BLaER1 treated with 17β-estradiol and CSF1 and Interleukin-3, amounts not matched to agents 10 nM and 100 nM (cell line): Measurements from ENCODE around the gene KDM4C.

ENCODE experiments used
- H3K27ac ChIP-seq, 11 experiments: shearing (Covaris generic); formaldehyde crosslinking; 2 replicates each; pipeline ENCODE4 v1.8.1; 2022
- H3K27me3 ChIP-seq, 11 experiments: shearing (Covaris generic); formaldehyde crosslinking; 2 replicates each; pipeline ENCODE4 v1.8.1; 2022
- H3K36me3 ChIP-seq, 11 experiments: shearing (Covaris generic); formaldehyde crosslinking; 2 replicates each; pipeline ENCODE4 v1.8.1; 2022
- H3K4me1 ChIP-seq, 10 experiments: shearing (Covaris generic); formaldehyde crosslinking; 2 replicates each; pipeline ENCODE4 v1.8.1; 2022
- H3K4me2 ChIP-seq, 11 experiments: shearing (Covaris generic); formaldehyde crosslinking; 2 replicates each; pipeline ENCODE4 v1.8.1; 2022
- H3K4me3 ChIP-seq, 10 experiments: shearing (Covaris generic); formaldehyde crosslinking; 2 replicates each; pipeline ENCODE4 v1.8.1; 2022
- H3K9ac ChIP-seq, 11 experiments: shearing (Covaris generic); formaldehyde crosslinking; 2 replicates each; pipeline ENCODE4 v1.8.1; 2022
- H3K9me3 ChIP-seq, 11 experiments: shearing (Covaris generic); formaldehyde crosslinking; replicated peaks in 1 of 11; 2 replicates each; pipeline ENCODE4 v1.8.1; 2022
- H4K20me1 ChIP-seq, 11 experiments: shearing (Covaris generic); formaldehyde crosslinking; 2 replicates each; pipeline ENCODE4 v1.8.1; 2022
- Cebpa-rat ChIP-seq, 11 experiments: shearing (Covaris generic); IDR thresholded peaks; 2 replicates each; pipeline ENCODE4 v1.8.1; 2022

The KDM4C gene

DNA sequence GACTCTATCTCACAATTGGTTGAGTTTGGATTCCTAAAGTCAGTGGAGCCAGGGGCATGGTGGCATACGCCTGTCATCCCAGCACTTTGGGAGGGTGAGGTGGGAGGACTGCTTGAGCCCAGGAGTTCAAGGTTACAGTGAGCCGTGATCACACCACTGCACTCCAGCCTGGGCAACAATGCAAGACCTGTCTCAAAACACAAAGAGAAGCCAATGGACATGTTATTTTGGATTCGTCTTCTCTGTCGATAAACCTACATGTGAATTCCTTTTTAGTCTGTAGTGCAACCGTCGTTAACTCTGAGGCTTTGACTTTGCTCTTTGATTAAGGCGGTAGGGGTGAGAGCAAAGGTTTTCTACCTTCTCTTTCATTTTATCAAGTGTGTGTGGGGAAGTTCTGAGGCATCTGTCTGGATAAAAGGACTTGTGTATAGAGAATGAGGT lies 142.7 kb downstream of the KDM4C start:
- no peak overlapping the region for H3K9ac ChIP-seq
- H3K9me3 ChIP-seq = no peaks in the 10 kb centered on the region
- H3K4me2 ChIP-seq = no peak overlapping the region
- H4K20me1 ChIP-seq = peaks cover 0 to 65% (median 0%) of the 10 kb centered on the region in 11 experiments; a peak in 6 of 22 replicates
- no peak overlapping the region for H3K4me3 ChIP-seq
- no peaks in the 10 kb centered on the region for H3K27me3 ChIP-seq
- peaks cover 3 to 77% (median 29%) of the 10 kb centered on the region in 11 experiments; a peak in 15 of 22 replicates for H3K36me3 ChIP-seq
- TF ChIP-seq Cebpa-rat (IDR thresholded peaks at IDR 0.05) = no peak
- peaks cover 0 to 9% (median 2%) of the 10 kb centered on the region in 10 experiments; a peak in 9 of 20 replicates for H3K4me1 ChIP-seq
- no peak overlapping the region for H3K27ac ChIP-seq

DNA sequence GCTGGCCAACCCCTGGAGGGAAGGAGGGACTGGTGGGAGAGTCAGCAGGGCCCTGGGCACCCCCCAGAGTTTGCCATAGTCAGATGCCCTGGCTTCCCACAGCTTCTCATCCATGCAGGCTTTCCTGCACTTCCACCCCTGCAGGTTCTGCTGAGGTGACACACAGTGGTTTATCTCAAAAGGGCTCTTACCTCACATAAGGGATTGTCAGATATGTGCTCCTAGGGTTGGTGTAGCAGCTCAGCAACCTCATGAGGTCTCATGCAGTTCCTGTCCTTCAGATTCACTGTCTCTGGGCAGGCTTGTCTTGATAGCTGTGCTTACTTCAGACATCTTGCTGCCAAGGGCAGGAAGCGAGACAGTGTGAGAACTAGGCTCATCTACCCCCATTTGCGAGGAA lies 143.4 kb downstream of the KDM4C start:
- Histone ChIP-seq H3K4me1 (peaks cover 0 to 9% (median 2%) of the 10 kb centered on the region in 10 experiments; a peak in 9 of 20 replicates), H3K36me3 (peaks cover 3 to 83% (median 29%) of the 10 kb centered on the region in 11 experiments; a peak in 14 of 22 replicates), H3K27me3 (no peaks in the 10 kb centered on the region), H3K27ac (no peak overlapping the region), H3K9ac (no peak overlapping the region), H4K20me1 (peaks cover 0 to 68% (median 0%) of the 10 kb centered on the region in 11 experiments; a peak in 8 of 22 replicates), H3K4me2 (no peak overlapping the region), H3K4me3 (no peak overlapping the region), H3K9me3 (no peaks in the 10 kb centered on the region)
- no peak for TF ChIP-seq Cebpa-rat (IDR thresholded peaks at IDR 0.05)

DNA sequence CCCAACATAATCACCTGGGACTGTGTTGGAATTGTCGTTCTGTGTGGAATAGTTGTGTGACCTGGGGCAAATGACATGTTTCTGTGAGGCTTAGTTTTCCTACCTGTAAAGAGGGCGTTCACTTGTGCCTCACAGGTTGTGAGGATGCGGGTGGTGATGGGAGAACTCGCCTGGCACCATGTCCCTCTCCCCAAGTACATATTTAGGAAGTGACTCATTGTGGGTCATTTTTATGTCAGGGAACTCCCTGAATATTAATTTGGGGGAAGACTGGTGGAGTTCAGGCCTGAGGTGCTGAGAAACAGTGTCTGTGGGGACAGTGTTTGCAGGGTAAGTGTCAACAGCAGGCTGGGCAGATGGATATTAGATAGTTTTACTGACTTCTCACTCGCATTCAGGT lies 144.7 kb downstream of the KDM4C start:
- peaks cover 0 to 75% (median 29%) of the 10 kb centered on the region in 11 experiments; a peak in 14 of 22 replicates for H3K36me3 ChIP-seq
- no peak overlapping the region for H3K27ac ChIP-seq
- H4K20me1 ChIP-seq = peaks cover 0 to 63% (median 0%) of the 10 kb centered on the region in 11 experiments; a peak in 8 of 22 replicates
- no peaks in the 10 kb centered on the region for H3K9me3 ChIP-seq
- no peak overlapping the region for H3K4me3 ChIP-seq
- H3K4me1 ChIP-seq = peaks cover 0 to 9% (median 2%) of the 10 kb centered on the region in 10 experiments; a peak in 9 of 20 replicates
- H3K27me3 ChIP-seq = no peaks in the 10 kb centered on the region
- H3K4me2 ChIP-seq = peak overlapping the region in 3 of 11 experiments; percentile 17 to 32 (median 30); a peak in 5 of 22 replicates
- TF ChIP-seq Cebpa-rat (IDR thresholded peaks at IDR 0.05) = no peak
- H3K9ac ChIP-seq = no peak overlapping the region

GRCh38 chr9:6904371-6904770 lies 146.6 kb downstream of the KDM4C start:
- Histone ChIP-seq H3K27ac (no peak overlapping the region), H3K4me1 (peaks cover 0 to 9% (median 2%) of the 10 kb centered on the region in 10 experiments; a peak in 9 of 20 replicates), H3K27me3 (no peaks in the 10 kb centered on the region), H4K20me1 (peaks cover 0 to 68% (median 0%) of the 10 kb centered on the region in 11 experiments; a peak in 7 of 22 replicates), H3K9me3 (no peaks in the 10 kb centered on the region), H3K4me3 (no peak overlapping the region), H3K9ac (no peak overlapping the region), H3K4me2 (no peak overlapping the region), H3K36me3 (peaks cover 0 to 60% (median 17%) of the 10 kb centered on the region in 11 experiments; a peak in 13 of 22 replicates)
- no peak for TF ChIP-seq Cebpa-rat (IDR thresholded peaks at IDR 0.05)

DNA sequence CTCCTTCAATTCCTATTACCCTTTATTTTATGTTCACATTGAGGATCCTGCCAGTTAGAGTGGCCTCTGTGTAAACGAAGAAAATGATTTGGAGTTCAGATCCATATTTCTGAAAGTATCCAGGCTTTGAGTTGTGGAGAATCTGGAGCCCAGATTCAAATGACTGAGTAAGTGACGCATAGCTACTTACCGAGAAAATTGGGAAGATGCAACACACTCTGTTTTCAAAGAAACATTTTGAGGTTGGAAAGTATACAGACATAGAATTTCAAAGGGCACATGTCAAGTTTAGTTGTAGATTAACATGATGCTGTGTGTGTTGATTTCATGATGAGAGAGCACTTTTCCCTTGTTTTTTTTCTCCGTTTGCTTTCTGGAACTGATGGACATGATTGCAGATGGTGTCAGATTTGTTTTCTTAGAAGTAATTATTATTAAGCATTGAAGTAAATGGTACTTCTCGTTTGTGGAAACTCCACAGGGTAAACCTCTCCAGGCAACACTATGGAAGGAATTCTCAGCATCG lies 148.1 kb downstream of the KDM4C start:
- Histone ChIP-seq H3K27me3 (no peaks in the 10 kb centered on the region), H3K9ac (no peak overlapping the region), H3K4me3 (no peak overlapping the region), H3K9me3 (no peaks in the 10 kb centered on the region), H3K36me3 (peaks cover 0 to 46% (median 5%) of the 10 kb centered on the region in 11 experiments; a peak in 10 of 22 replicates), H4K20me1 (peaks cover 0 to 75% (median 0%) of the 10 kb centered on the region in 11 experiments; a peak in 7 of 22 replicates), H3K27ac (no peak overlapping the region), H3K4me2 (no peak overlapping the region), H3K4me1 (peaks cover 0 to 9% (median 2%) of the 10 kb centered on the region in 10 experiments; a peak in 9 of 20 replicates)
- no peak for TF ChIP-seq Cebpa-rat (IDR thresholded peaks at IDR 0.05)

DNA sequence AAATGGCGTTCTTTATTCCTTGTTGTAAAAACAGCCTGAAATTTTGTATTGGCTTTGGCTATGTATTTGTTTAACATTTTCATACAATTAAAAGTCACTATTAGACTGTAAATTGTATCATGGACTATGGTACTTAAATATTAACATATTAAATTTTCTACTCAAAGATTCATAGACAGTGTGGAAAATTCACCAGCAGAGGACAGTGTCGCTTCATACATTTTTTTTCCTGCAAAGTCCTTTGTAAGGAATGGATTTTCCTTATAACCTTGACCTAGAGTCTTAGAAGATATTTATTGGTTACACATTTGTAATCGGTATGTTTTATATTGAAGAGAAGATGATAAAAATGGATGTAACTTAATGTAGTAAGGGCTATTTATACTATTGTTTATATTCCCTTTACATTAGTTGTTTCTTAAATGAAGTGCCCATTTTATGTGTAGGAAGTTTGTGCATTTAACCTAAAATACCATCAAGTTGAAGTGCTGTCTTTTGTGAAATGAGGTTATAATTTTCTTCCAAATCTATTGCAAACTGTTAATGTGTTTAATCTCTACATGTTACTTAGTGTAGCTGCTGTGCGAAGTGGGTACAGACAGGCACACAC lies 150.1 kb downstream of the KDM4C start:
- Histone ChIP-seq H3K27me3 (no peaks in the 10 kb centered on the region), H3K4me2 (no peak overlapping the region), H3K36me3 (peaks cover 0 to 34% (median 0%) of the 10 kb centered on the region in 11 experiments; a peak in 6 of 22 replicates), H3K4me1 (peaks cover 0 to 7% (median under 1%) of the 10 kb centered on the region in 10 experiments; a peak in 8 of 20 replicates), H3K9ac (no peak overlapping the region), H3K4me3 (no peak overlapping the region), H4K20me1 (peaks cover 0 to 68% (median 6%) of the 10 kb centered on the region in 11 experiments; a peak in 9 of 22 replicates), H3K9me3 (no peaks in the 10 kb centered on the region), H3K27ac (no peak overlapping the region)
- no peak for TF ChIP-seq Cebpa-rat (IDR thresholded peaks at IDR 0.05)

DNA sequence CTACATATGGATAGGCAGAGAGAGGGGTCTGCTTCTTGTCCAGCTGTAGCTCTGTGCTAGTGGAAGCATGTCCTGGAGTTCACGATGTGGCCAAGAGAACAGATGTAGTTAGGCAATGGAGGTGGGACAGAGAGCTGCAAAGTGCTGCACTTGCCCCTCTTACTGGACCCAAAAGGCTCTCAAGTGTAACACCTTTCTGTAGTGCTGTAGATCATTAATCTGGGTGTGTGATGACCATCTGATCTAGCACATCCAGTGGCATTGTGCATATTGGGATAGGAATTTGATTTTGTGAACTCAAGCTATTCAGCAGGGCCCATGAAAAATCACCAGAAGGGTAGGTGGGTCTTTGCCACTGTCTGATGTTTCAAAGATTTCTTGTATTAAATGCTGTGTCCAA lies 151.4 kb downstream of the KDM4C start:
- TF ChIP-seq Cebpa-rat (IDR thresholded peaks at IDR 0.05) = no peak
- peaks cover 0 to 27% (median 0%) of the 10 kb centered on the region in 11 experiments; a peak in 8 of 22 replicates for H3K36me3 ChIP-seq
- no peaks in the 10 kb centered on the region for H3K9me3 ChIP-seq
- H3K9ac ChIP-seq = no peak overlapping the region
- H3K4me2 ChIP-seq = no peak overlapping the region
- H3K4me1 ChIP-seq = peaks cover 0 to 7% (median 0%) of the 10 kb centered on the region in 10 experiments; a peak in 3 of 20 replicates
- H3K27ac ChIP-seq = no peak overlapping the region
- H3K27me3 ChIP-seq = no peaks in the 10 kb centered on the region
- H3K4me3 ChIP-seq = no peak overlapping the region
- H4K20me1 ChIP-seq = peaks cover 0 to 71% (median 6%) of the 10 kb centered on the region in 11 experiments; a peak in 9 of 22 replicates

DNA sequence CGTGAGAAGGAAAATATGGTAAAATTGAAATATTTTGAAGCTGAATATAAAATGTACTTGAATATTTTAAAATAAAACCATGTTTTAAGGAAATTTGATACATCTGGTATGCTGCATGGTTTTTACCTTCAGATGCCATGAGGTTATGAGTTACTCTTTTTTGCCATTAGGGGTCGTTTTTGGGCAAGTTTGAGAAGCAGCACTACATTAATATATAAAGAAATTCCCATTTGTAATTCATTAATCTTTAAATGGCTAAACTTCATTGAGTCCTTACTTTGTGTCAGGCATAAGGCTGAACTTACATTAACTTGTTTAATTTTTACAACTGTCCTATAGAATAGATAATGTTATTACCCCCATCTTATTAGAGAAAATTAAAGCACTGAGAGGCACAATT lies 152.3 kb downstream of the KDM4C start:
- peaks cover 0 to 72% (median 6%) of the 10 kb centered on the region in 11 experiments; a peak in 9 of 22 replicates for H4K20me1 ChIP-seq
- TF ChIP-seq Cebpa-rat (IDR thresholded peaks at IDR 0.05) = no peak
- no peak overlapping the region for H3K4me2 ChIP-seq
- no peak overlapping the region for H3K9ac ChIP-seq
- no peaks in the 10 kb centered on the region for H3K9me3 ChIP-seq
- peaks cover 0 to 19% (median 0%) of the 10 kb centered on the region in 11 experiments; a peak in 7 of 22 replicates for H3K36me3 ChIP-seq
- peaks cover 0 to 7% (median 0%) of the 10 kb centered on the region in 10 experiments; a peak in 3 of 20 replicates for H3K4me1 ChIP-seq
- no peak overlapping the region for H3K4me3 ChIP-seq
- no peak overlapping the region for H3K27ac ChIP-seq
- no peaks in the 10 kb centered on the region for H3K27me3 ChIP-seq

GRCh38 chr9:6910497-6910896 lies 152.7 kb downstream of the KDM4C start:
- no peak overlapping the region for H3K9ac ChIP-seq
- H3K4me2 ChIP-seq = no peak overlapping the region
- H4K20me1 ChIP-seq = peaks cover 0 to 72% (median 6%) of the 10 kb centered on the region in 11 experiments; a peak in 9 of 22 replicates
- no peak overlapping the region for H3K27ac ChIP-seq
- H3K9me3 ChIP-seq = no peaks in the 10 kb centered on the region
- no peaks in the 10 kb centered on the region for H3K27me3 ChIP-seq
- H3K4me3 ChIP-seq = no peak overlapping the region
- H3K4me1 ChIP-seq = peaks cover 0 to 7% (median 0%) of the 10 kb centered on the region in 10 experiments; a peak in 3 of 20 replicates
- TF ChIP-seq Cebpa-rat (IDR thresholded peaks at IDR 0.05) = no peak
- H3K36me3 ChIP-seq = peaks cover 0 to 19% (median 0%) of the 10 kb centered on the region in 11 experiments; a peak in 7 of 22 replicates
